Measurements from ENCODE around the gene FSTL4. TPM values are rescaled to one million over a fixed set of nuclear protein-coding genes. Genes with fewer than 3 reads are reported as not detected.

Gene FSTL4
- total RNA-seq, 2 donors from 2014 or later = not detected

DNA sequence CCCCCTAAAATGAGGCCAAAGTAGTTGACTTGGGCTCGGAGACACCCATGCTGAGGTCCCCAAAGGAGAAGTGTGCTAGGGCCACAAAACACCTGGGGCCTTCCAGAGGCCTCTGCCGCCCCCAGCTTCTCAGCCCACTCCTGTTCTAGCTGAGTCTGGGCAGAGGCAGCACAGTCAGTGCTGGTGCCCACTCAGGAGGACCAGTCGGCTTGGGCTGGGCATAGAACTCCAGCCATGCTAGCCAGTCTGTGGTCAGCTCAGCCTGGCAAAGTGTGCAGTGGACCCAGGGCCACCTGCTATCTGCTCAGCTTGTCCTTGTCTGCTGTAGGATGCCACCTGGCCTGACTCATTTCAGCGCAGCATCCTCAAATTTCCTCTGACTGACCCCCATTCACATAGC is 254.6 kb downstream of the FSTL4 start:
- H3K4me1 Mint-ChIP-seq (ENCODE audit: low read depth in 2 of 2) = no peaks in the 10 kb centered on the region
- DNase-seq (ENCODE audit: low spot score) (no peak), ATAC-seq (no peak)

DNA sequence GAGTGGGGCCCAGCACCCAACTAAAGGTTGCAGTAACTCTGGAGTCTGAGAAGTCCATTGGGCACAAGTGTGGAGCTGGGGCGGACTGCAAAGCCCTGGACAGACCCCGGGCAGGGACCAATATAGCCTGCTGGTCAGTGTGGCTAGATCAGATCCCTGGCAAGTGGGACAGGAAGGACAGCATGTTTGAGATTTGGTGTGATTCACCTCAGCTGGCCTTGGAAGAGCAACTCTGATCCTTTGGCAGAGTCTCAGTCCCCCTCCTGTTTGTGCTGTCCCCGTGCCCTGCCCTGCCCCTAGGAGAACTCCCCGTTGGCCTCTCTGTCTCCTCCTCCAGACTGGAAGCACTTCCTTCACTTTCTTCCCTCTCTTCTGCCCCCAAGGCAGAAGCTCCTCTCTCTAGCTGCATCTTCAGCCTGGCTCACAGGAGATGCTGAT is 255.3 kb downstream of the FSTL4 start:
- ATAC-seq (no peak), DNase-seq (ENCODE audit: low spot score) (no peak)
- Mint-ChIP-seq H3K9me3 (no peaks in the 10 kb centered on the region), H3K4me1 (ENCODE audit: low read depth in 2 of 2) (no peaks in the 10 kb centered on the region), H3K27me3 (peaks cover 6 to 8% of the 10 kb centered on the region in 2 donors), H3K4me3 (no peak overlapping the region), H3K27ac (no peak overlapping the region), H3K36me3 (no peaks in the 10 kb centered on the region)

More for the DNA sequence above, 254.6 kb downstream of the FSTL4 start:
- no peaks in the 10 kb centered on the region for H3K9me3 Mint-ChIP-seq
- no peak overlapping the region for H3K27ac Mint-ChIP-seq
- no peak overlapping the region for H3K4me3 Mint-ChIP-seq
- H3K36me3 Mint-ChIP-seq = no peaks in the 10 kb centered on the region
- H3K27me3 Mint-ChIP-seq = peaks cover 7 to 9% of the 10 kb centered on the region in 2 donors

GRCh38 chr5:133356396-133356983 is 255.9 kb downstream of the FSTL4 start:
- ATAC-seq (no peak), DNase-seq (ENCODE audit: low spot score) (no peak)
- Mint-ChIP-seq H3K27ac (no peak overlapping the region), H3K9me3 (no peaks in the 10 kb centered on the region), H3K27me3 (peaks cover 6 to 8% of the 10 kb centered on the region in 2 donors), H3K36me3 (no peaks in the 10 kb centered on the region), H3K4me3 (no peak overlapping the region), H3K4me1 (ENCODE audit: low read depth in 2 of 2) (no peaks in the 10 kb centered on the region)

- Mint-ChIP-seq H3K4me3 (no peak overlapping the region), H3K9me3 (no peaks in the 10 kb centered on the region), H3K4me1 (ENCODE audit: low read depth in 2 of 2) (no peaks in the 10 kb centered on the region), H3K27me3 (peaks cover 6 to 16% of the 10 kb centered on the region in 2 donors), H3K36me3 (no peaks in the 10 kb centered on the region), H3K27ac (no peak overlapping the region)
- ATAC-seq = peak; percentile 26 to 44
- no peak for DNase-seq (ENCODE audit: low spot score)
These were observed 257.8 kb downstream of the FSTL4 start for GRCh38 chr5:133354323-133355185.

DNA sequence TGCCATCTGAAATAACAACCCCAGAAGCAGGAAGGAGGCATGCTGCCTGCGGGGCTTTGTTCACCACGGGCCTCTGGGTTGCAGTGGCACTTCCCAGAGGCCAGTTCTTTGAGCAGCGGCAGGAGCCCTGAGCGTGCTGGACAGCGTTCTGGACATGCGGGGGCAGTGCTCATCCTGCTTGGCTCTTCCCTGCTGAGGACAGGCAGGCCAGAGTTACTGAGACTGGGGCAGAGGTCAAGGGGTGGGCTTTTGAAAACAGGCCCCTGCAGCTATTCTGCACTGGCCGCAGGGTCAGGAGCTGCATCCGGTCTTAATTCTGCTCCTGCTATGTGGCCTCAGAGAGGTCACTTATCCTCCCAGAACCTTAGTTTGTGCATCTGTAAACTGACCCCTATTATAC is 258.6 kb downstream of the FSTL4 start:
- Mint-ChIP-seq H3K4me1 (ENCODE audit: low read depth in 2 of 2) (no peaks in the 10 kb centered on the region), H3K27me3 (peaks cover 6 to 16% of the 10 kb centered on the region in 2 donors), H3K27ac (no peak overlapping the region), H3K36me3 (no peaks in the 10 kb centered on the region), H3K4me3 (no peak overlapping the region), H3K9me3 (no peaks in the 10 kb centered on the region)
- DNase-seq (ENCODE audit: low spot score) = no peak
- ATAC-seq = no peak

DNA sequence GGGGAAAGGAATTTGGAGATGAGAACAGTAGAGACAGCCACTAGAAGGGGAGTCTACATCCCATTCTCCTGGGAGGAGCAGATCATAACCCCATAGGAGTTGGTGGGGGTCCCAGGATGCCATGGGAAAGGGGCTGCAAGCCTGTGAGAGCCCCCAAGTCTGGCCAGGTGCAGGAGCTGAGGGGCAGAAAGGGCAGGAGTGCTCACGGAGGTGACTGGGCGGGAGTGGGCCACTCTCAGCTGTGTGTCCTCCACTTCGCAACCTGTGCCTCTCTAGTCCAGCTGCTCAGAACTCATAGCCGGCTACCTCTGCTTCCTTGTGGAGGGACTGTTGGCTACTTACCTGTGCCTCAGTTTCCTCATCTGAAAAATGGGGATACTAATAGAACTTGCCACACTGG is 263.9 kb downstream of the FSTL4 start:
- ATAC-seq (peak in 1 of 2 donors; percentile 52), DNase-seq (ENCODE audit: low spot score) (no peak)
- no peak overlapping the region for H3K4me3 Mint-ChIP-seq
- H3K36me3 Mint-ChIP-seq = no peaks in the 10 kb centered on the region
- H3K9me3 Mint-ChIP-seq = no peaks in the 10 kb centered on the region
- no peaks in the 10 kb centered on the region for H3K4me1 Mint-ChIP-seq (ENCODE audit: low read depth in 2 of 2)
- H3K27ac Mint-ChIP-seq = no peak overlapping the region
- H3K27me3 Mint-ChIP-seq = peaks cover 15 to 27% of the 10 kb centered on the region in 2 donors

DNA sequence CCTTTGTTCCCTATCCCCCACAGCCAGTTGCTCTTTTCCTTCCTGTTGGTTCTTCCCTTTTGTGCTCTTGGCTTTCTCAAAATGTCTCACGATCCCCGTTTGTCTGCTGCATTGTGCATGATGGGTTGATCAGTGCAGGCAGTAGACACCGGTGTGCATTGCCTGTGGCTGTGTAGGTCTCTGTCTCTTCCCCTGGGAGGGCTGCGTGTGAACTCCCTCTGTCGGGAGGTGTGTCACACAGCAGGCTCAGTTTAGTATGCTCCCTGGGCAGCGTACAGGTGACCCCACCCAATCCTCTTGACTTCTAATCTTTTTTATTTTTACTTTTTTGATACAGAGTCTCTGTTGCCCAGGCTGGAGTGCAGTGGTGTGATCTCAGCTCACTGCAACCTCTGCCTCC is 265.3 kb downstream of the FSTL4 start:
- Mint-ChIP-seq H3K4me1 (ENCODE audit: low read depth in 2 of 2) (no peaks in the 10 kb centered on the region), H3K9me3 (no peaks in the 10 kb centered on the region), H3K36me3 (no peaks in the 10 kb centered on the region), H3K27me3 (peaks cover 15 to 19% of the 10 kb centered on the region in 2 donors), H3K4me3 (no peak overlapping the region), H3K27ac (no peak overlapping the region)
- ATAC-seq (peak; percentile 31 to 48), DNase-seq (ENCODE audit: low spot score) (no peak)

- H3K27me3 Mint-ChIP-seq = peaks cover 10 to 17% of the 10 kb centered on the region in 2 donors
- no peaks in the 10 kb centered on the region for H3K36me3 Mint-ChIP-seq
- ATAC-seq (no peak), DNase-seq (ENCODE audit: low spot score) (no peak)
- H3K9me3 Mint-ChIP-seq = no peaks in the 10 kb centered on the region
- H3K27ac Mint-ChIP-seq = no peak overlapping the region
- H3K4me3 Mint-ChIP-seq = no peak overlapping the region
- no peaks in the 10 kb centered on the region for H3K4me1 Mint-ChIP-seq (ENCODE audit: low read depth in 2 of 2)
These were observed 268.1 kb downstream of the FSTL4 start for GRCh38 chr5:133344266-133344665.

- peaks cover 10 to 15% of the 10 kb centered on the region in 2 donors for H3K27me3 Mint-ChIP-seq
- no peaks in the 10 kb centered on the region for H3K36me3 Mint-ChIP-seq
- ATAC-seq (no peak), DNase-seq (ENCODE audit: low spot score) (no peak)
- H3K4me1 Mint-ChIP-seq (ENCODE audit: low read depth in 2 of 2) = no peaks in the 10 kb centered on the region
- H3K27ac Mint-ChIP-seq = no peak overlapping the region
- H3K9me3 Mint-ChIP-seq = no peaks in the 10 kb centered on the region
- H3K4me3 Mint-ChIP-seq = no peak overlapping the region
These were observed 269.1 kb downstream of the FSTL4 start for GRCh38 chr5:133343196-133343595.

GRCh38 chr5:133341915-133342710 is 270.2 kb downstream of the FSTL4 start:
- no peak for ATAC-seq
- Mint-ChIP-seq H3K36me3 (no peaks in the 10 kb centered on the region), H3K9me3 (no peaks in the 10 kb centered on the region), H3K27me3 (peaks cover 8 to 11% of the 10 kb centered on the region in 2 donors), H3K27ac (no peak overlapping the region), H3K4me3 (no peak overlapping the region), H3K4me1 (ENCODE audit: low read depth in 2 of 2) (no peaks in the 10 kb centered on the region)
- no peak for DNase-seq (ENCODE audit: low spot score)

DNA sequence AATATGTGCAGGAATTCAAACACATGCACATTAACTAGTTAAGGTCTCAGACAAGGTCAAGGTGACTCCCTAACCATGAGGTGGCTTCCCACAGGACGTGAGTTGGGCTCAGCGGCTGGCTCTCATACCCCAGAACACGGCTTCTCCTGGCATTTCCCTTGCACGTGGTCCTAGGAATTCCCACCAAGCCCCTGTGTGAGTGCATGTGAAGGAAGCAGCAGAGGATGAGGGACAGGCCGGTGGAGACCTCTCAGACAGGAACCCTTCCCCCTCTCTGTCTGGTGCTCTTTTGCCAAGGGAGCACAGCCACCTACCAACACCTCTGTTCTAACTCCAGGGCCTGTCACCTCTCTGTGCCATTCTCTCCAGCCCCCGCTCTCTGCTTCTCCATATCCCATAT is 271.0 kb downstream of the FSTL4 start:
- ATAC-seq = no peak
- no peaks in the 10 kb centered on the region for H3K4me1 Mint-ChIP-seq (ENCODE audit: low read depth in 2 of 2)
- no peaks in the 10 kb centered on the region for H3K9me3 Mint-ChIP-seq
- H3K36me3 Mint-ChIP-seq = no peaks in the 10 kb centered on the region
- no peak overlapping the region for H3K4me3 Mint-ChIP-seq
- peaks cover 0 to 9% of the 10 kb centered on the region in 2 donors for H3K27me3 Mint-ChIP-seq
- DNase-seq (ENCODE audit: low spot score) = no peak
- no peak overlapping the region for H3K27ac Mint-ChIP-seq

GRCh38 chr5:133340822-133341221 is 271.5 kb downstream of the FSTL4 start:
- DNase-seq (ENCODE audit: low spot score) (no peak), ATAC-seq (no peak)
- Mint-ChIP-seq H3K9me3 (no peaks in the 10 kb centered on the region), H3K27ac (no peak overlapping the region), H3K27me3 (peaks cover 0 to 7% of the 10 kb centered on the region in 2 donors), H3K4me1 (ENCODE audit: low read depth in 2 of 2) (no peaks in the 10 kb centered on the region), H3K36me3 (no peaks in the 10 kb centered on the region), H3K4me3 (no peak overlapping the region)

GRCh38 chr5:133340002-133340755 is 272.2 kb downstream of the FSTL4 start:
- no peaks in the 10 kb centered on the region for H3K9me3 Mint-ChIP-seq
- no peak overlapping the region for H3K27ac Mint-ChIP-seq
- ATAC-seq = no peak
- no peak overlapping the region for H3K4me3 Mint-ChIP-seq
- no peak for DNase-seq (ENCODE audit: low spot score)
- H3K27me3 Mint-ChIP-seq = peaks cover 0 to 5% of the 10 kb centered on the region in 2 donors
- H3K36me3 Mint-ChIP-seq = no peaks in the 10 kb centered on the region
- no peaks in the 10 kb centered on the region for H3K4me1 Mint-ChIP-seq (ENCODE audit: low read depth in 2 of 2)
